Measurements from ENCODE around the gene ZBTB46. TPM values are rescaled to one million over a fixed set of nuclear protein-coding genes. Genes with fewer than 3 reads are reported as not detected.
"Not testable (repeated sequence)": the region's sequence is repeated elsewhere in the genome, so short reads cannot be mapped to it uniquely, and the experiment has no call there.

The ZBTB46 gene
- total and polyA plus RNA-seq, 7 donors, result 0.23 to 5.3 (median 3.6) TPM

GRCh38 chr20:63777614-63778013, 53.5 kb downstream of the ZBTB46 start:
- Histone ChIP-seq H3K4me3 (no peak overlapping the region), H3K9me3 (no peaks in the 10 kb centered on the region), H3K27me3 (peaks cover 0 to 26% (median 2%) of the 10 kb centered on the region in 3 donors), H3K4me1 (peaks cover 0 to 9% (median 6%) of the 10 kb centered on the region in 4 donors), H3K36me3 (no peaks in the 10 kb centered on the region), H3K27ac (no peak overlapping the region)
- intact Hi-C loops (cut with DNase I), result loop anchor here (5.0 kb wide), 1 partner anchor 195 kb away; no protein-coding TSS in a partner anchor
- WGBS, 2 donors, result 96% methylated on average over 13 of the region's 13 CpGs
- TF ChIP-seq POLR2A (IDR thresholded peaks at IDR 0.05), result no peak
- TF ChIP-seq EP300 (IDR thresholded peaks at IDR 0.05), result no peak
- TF ChIP-seq CTCF (IDR thresholded peaks at IDR 0.05), result no peak
- TF ChIP-seq POLR2AphosphoS5 (IDR thresholded peaks at IDR 0.05), result no peak
- no peak for DNase-seq

GRCh38 chr20:63776875-63777274, 54.2 kb downstream of the ZBTB46 start:
- H3K27me3 ChIP-seq, result peaks cover 0 to 32% (median 2%) of the 10 kb centered on the region in 3 donors
- H3K27ac ChIP-seq, H3K9me3 ChIP-seq, H3K4me1 ChIP-seq, H3K4me3 ChIP-seq, DNase-seq, H3K36me3 ChIP-seq: not testable (repeated sequence)
- 95 to 96% methylated on average over 23 of the region's 23 CpGs for WGBS, 2 donors
- intact Hi-C loops (cut with DNase I), result loop anchor here (5.0 kb wide), 1 partner anchor 195 kb away; no protein-coding TSS in a partner anchor

GRCh38 chr20:63775096-63775978, 55.7 kb downstream of the ZBTB46 start:
- Histone ChIP-seq H3K27me3 (peaks cover 0 to 32% (median 2%) of the 10 kb centered on the region in 3 donors), H3K4me1 (peaks cover 0 to 9% (median 6%) of the 10 kb centered on the region in 4 donors), H3K9me3 (no peaks in the 10 kb centered on the region), H3K36me3 (no peaks in the 10 kb centered on the region), H3K4me3 (peak overlapping the region in 2 of 4 donors; percentile 19 to 24), H3K27ac (no peak overlapping the region)
- intact Hi-C loops (cut with DNase I), result loop anchor here (5.0 kb wide), 1 partner anchor 197 kb away; no protein-coding TSS in a partner anchor
- TF ChIP-seq EP300 (IDR thresholded peaks at IDR 0.05) (no peak), CTCF (IDR thresholded peaks at IDR 0.05) (peak in 3 of 4 experiments; percentile 38 to 73 (median 60))
- DNase-seq, result no peak
- WGBS, 2 donors, result 41 to 46% methylated on average over 67 of the region's 67 CpGs

DNA sequence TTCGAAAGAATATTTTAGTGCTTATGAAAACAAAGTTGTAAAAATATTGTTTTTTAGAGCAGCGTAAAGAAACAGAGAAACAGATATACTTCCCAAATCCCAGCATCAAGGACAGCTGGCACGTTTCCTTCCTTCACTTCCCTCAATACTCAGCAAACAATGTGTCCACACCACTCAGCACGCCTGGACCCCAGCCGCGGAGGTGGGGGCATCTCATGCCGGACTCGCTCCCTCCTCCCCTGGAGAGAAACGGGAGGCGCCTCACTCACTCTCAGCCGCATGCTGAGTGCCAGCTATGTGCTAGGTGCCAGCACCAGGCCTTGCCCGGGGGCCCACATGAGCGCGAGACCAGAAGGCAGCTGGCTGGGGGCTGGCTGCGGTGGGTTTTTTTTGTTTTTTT, 56.8 kb downstream of the ZBTB46 start:
- DNase-seq, result no peak
- Histone ChIP-seq H3K36me3 (no peaks in the 10 kb centered on the region), H3K4me3 (no peak overlapping the region), H3K27me3 (peaks cover 0 to 32% (median 2%) of the 10 kb centered on the region in 3 donors), H3K9me3 (no peaks in the 10 kb centered on the region), H3K4me1 (peaks cover 0 to 9% (median 6%) of the 10 kb centered on the region in 4 donors), H3K27ac (no peak overlapping the region)
- TF ChIP-seq CTCF (IDR thresholded peaks at IDR 0.05) (no peak), EP300 (IDR thresholded peaks at IDR 0.05) (no peak), POLR2AphosphoS5 (IDR thresholded peaks at IDR 0.05) (no peak), POLR2A (IDR thresholded peaks at IDR 0.05) (no peak)
- WGBS, 2 donors, result 75 to 79% methylated on average over 15 of the region's 15 CpGs
- intact Hi-C loops (cut with DNase I), result no loop called here

- H3K4me1 ChIP-seq, result peaks cover 0 to 9% (median 6%) of the 10 kb centered on the region in 4 donors
- H3K27me3 ChIP-seq, result peaks cover 0 to 32% (median 2%) of the 10 kb centered on the region in 3 donors
- 80 to 83% methylated on average over 33 of the region's 33 CpGs for WGBS, 2 donors
- intact Hi-C loops (cut with DNase I), result no loop called here
- no peaks in the 10 kb centered on the region for H3K9me3 ChIP-seq
- TF ChIP-seq CTCF (IDR thresholded peaks at IDR 0.05), result no peak
- TF ChIP-seq POLR2A (IDR thresholded peaks at IDR 0.05), result no peak
- TF ChIP-seq EP300 (IDR thresholded peaks at IDR 0.05), result no peak
- TF ChIP-seq POLR2AphosphoS5 (IDR thresholded peaks at IDR 0.05), result no peak
- no peak for DNase-seq
- no peaks in the 10 kb centered on the region for H3K36me3 ChIP-seq
- H3K4me3 ChIP-seq, result no peak overlapping the region
- H3K27ac ChIP-seq, result no peak overlapping the region
These were observed 57.4 kb downstream of the ZBTB46 start for GRCh38 chr20:63773571-63774241.

All from sigmoid colon (tissue), 7 donors.